GM12878 (cell line): Measurements from ENCODE around the gene MAPK1IP1L.

Source experiments
- CEBPB ChIP-seq, 2 experiments: fragments of 150-350 bp in 1 of 2; IDR thresholded peaks; 2 replicates each; pipeline ENCODE4 v1.6.1; 2012 to 2014; ENCODE audit warnings: low read depth in 2 of 2, low read length in 2 of 2, borderline replicate concordance in 1 of 2, inconsistent platforms in 1 of 2
- EP300 ChIP-seq, 2 experiments: fragments of 150-350 bp in 1 of 2; IDR thresholded peaks; 2 replicates each; pipeline ENCODE4 v1.6.1; 2011 to 2012; ENCODE audit warnings: low read depth in 2 of 2, low read length in 2 of 2, borderline replicate concordance in 1 of 2, improper control_type of control experiment in 1 of 2, inconsistent platforms in 1 of 2; ENCODE audit not compliant: control insufficient read depth in 1 of 2
- ESRRA ChIP-seq: IDR thresholded peaks from 2 replicates; pipeline ENCODE4 v1.6.1; 2012; ENCODE audit warnings: mild to moderate bottlenecking, low read length, improper control_type of control experiment
- EZH2 ChIP-seq: IDR thresholded peaks from 2 replicates; pipeline ENCODE4 v1.6.1; 2012; ENCODE audit warnings: low read depth, mild to moderate bottlenecking, control low read depth, inconsistent platforms, low read length, borderline replicate concordance; ENCODE audit not compliant: control insufficient read depth
- GABPA ChIP-seq: IDR thresholded peaks from 2 replicates; pipeline ENCODE4 v1.6.1; 2014; ENCODE audit warnings: antibody characterized with exemption, low read depth, mild to moderate bottlenecking, inconsistent platforms
- IRF3 ChIP-seq: fragments of 450-650 bp; IDR thresholded peaks from 2 replicates; pipeline ENCODE4 v1.6.1; 2014; ENCODE audit warnings: mild to moderate bottlenecking
- NRF1 ChIP-seq: conservative IDR thresholded peaks from 2 replicates; pipeline ENCODE4 v1.6.1; 2011; ENCODE audit warnings: mild to moderate bottlenecking, low read depth, low read length, improper control_type of control experiment
- RUNX3 ChIP-seq: IDR thresholded peaks from 2 replicates; pipeline ENCODE4 v1.6.1; 2012; ENCODE audit warnings: low read length, inconsistent platforms
- SP1 ChIP-seq: IDR thresholded peaks from one replicate; pipeline ENCODE4 v1.6.1; 2011; ENCODE audit warnings: low read depth, low read length
- USF1 ChIP-seq: IDR thresholded peaks from 2 replicates; pipeline ENCODE4 v1.6.1; 2011; ENCODE audit warnings: borderline replicate concordance, low read depth, mild to moderate bottlenecking, moderate library complexity, mixed read lengths, low read length; ENCODE audit not compliant: insufficient read depth; ENCODE audit errors: extremely low read length
- TF ChIP-seq, protein P1 (sequence below), 3 experiments: IDR thresholded peaks in 2 of 3; conservative IDR thresholded peaks in 1 of 3; 2 replicates each; pipeline ENCODE4 v1.5.1; 2011; ENCODE audit warnings: low read depth in 3 of 3, low read length in 3 of 3, mild to moderate bottlenecking in 3 of 3, control low read depth in 2 of 3, moderate library complexity in 2 of 3, inconsistent platforms in 1 of 3, mixed read lengths in 1 of 3; ENCODE audit not compliant: control insufficient read depth in 2 of 3, insufficient read depth in 1 of 3; ENCODE audit errors: extremely low read depth in 1 of 3
- TF ChIP-seq, protein P2 (sequence below): fragments of 450-650 bp; IDR thresholded peaks from 2 replicates; pipeline ENCODE4 v1.6.1; 2017; ENCODE audit warnings: mild to moderate bottlenecking, low read depth, inconsistent platforms; ENCODE audit not compliant: poor library complexity, severe bottlenecking

DNA sequence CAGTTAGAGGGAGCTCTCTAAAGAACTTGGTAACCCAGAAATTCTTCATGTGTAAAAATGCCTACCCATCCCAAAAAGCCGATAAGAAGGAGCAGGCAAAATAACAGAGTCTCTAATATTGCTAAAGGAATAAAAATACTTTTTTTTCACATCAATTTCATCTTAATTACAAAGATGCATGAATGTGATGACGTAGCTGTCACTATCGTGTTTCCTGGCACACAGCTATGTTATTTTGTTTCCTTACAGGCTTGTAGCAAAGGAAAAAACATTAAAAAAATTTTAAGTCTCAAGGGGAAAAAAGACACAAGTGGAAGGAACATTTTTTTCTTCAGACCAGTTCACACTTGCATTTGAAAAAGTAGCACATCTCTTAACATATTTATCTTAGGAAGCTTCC is 67.3 kb downstream of the MAPK1IP1L start:
- TF ChIP-seq GABPA (no peak), RUNX3 (no peak), USF1 (no peak), EZH2 (no peak), SP1 (no peak), IRF3 (no peak), EP300 (IDR thresholded peaks at IDR 0.05; ENCODE audit: borderline replicate concordance in 1 of 2, control insufficient read depth in 1 of 2, low read depth in 2 of 2, low read length in 2 of 2) (no peak), NRF1 (no peak), ESRRA (no peak), CEBPB (IDR thresholded peaks at IDR 0.05; ENCODE audit: borderline replicate concordance in 1 of 2, low read depth in 2 of 2, low read length in 2 of 2) (no peak)
- TF ChIP-seq, protein P1, sequence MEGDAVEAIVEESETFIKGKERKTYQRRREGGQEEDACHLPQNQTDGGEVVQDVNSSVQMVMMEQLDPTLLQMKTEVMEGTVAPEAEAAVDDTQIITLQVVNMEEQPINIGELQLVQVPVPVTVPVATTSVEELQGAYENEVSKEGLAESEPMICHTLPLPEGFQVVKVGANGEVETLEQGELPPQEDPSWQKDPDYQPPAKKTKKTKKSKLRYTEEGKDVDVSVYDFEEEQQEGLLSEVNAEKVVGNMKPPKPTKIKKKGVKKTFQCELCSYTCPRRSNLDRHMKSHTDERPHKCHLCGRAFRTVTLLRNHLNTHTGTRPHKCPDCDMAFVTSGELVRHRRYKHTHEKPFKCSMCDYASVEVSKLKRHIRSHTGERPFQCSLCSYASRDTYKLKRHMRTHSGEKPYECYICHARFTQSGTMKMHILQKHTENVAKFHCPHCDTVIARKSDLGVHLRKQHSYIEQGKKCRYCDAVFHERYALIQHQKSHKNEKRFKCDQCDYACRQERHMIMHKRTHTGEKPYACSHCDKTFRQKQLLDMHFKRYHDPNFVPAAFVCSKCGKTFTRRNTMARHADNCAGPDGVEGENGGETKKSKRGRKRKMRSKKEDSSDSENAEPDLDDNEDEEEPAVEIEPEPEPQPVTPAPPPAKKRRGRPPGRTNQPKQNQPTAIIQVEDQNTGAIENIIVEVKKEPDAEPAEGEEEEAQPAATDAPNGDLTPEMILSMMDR (IDR thresholded peaks at IDR 0.05 in 2 of 3, conservative IDR thresholded peaks at IDR 0.05 in 1 of 3; ENCODE audit: control insufficient read depth in 2 of 3, extremely low read depth in 1 of 3, insufficient read depth in 1 of 3, low read depth in 3 of 3, low read length in 3 of 3), result no peak
- TF ChIP-seq, protein P2, sequence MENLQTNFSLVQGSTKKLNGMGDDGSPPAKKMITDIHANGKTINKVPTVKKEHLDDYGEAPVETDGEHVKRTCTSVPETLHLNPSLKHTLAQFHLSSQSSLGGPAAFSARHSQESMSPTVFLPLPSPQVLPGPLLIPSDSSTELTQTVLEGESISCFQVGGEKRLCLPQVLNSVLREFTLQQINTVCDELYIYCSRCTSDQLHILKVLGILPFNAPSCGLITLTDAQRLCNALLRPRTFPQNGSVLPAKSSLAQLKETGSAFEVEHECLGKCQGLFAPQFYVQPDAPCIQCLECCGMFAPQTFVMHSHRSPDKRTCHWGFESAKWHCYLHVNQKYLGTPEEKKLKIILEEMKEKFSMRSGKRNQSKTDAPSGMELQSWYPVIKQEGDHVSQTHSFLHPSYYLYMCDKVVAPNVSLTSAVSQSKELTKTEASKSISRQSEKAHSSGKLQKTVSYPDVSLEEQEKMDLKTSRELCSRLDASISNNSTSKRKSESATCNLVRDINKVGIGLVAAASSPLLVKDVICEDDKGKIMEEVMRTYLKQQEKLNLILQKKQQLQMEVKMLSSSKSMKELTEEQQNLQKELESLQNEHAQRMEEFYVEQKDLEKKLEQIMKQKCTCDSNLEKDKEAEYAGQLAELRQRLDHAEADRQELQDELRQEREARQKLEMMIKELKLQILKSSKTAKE, result no peak
